Measurements from ENCODE around the gene DLGAP1.

DNA sequence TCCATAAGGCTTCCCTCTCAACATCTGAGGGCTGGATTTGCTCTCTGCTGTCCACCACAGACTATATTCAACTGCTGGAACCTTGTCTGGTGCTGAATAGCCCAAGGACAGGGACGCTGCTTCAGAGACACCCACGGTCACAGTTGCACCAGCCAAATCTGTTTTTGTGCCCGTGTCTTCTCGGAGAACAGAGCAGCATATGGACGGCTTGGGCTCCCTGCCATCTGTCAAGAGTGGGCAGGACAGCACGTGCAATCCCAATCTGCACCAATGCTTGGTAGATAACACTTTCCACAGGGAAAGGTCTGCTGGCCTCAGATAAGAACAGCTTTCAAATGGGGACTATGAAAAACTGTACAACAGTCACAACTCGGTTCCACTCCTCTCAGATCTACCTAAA is 539.0 kb downstream of the DLGAP1 start:
- TF ChIP-seq MEIS2 (CRISPR knock-in tag; IDR thresholded peaks at IDR 0.05) (no peak), STAG1 (CRISPR knock-in tag; IDR thresholded peaks at IDR 0.05) (no peak)

All from HepG2 (cell line).